HUDEP-2 (cell line): ENCODE measurements around the gene MRPL24.

Experiments used
- DNase-seq, 76 experiments: peaks; one replicate each; lab custom pipeline; 2025; ENCODE audit not compliant: unreplicated experiment in 76 of 76; lab: John Stamatoyannopoulos, UW

Gene MRPL24

GRCh38 chr1:156714830-156715229 is 26.1 kb downstream of the MRPL24 start:
- DNase-seq: no peak

- no peak for DNase-seq
Observed at GRCh38 chr1:156712626-156713025, 28.3 kb downstream of the MRPL24 start.

GRCh38 chr1:156711011-156711817 is 29.7 kb downstream of the MRPL24 start:
- DNase-seq: no peak

- DNase-seq: no peak
Observed at GRCh38 chr1:156709757-156710489, 31.0 kb downstream of the MRPL24 start.

- no peak for DNase-seq
Observed at GRCh38 chr1:156709031-156709430, 31.9 kb downstream of the MRPL24 start.

GRCh38 chr1:156708218-156708661 is 32.6 kb downstream of the MRPL24 start:
- DNase-seq: no peak

GRCh38 chr1:156707417-156708217 is 33.3 kb downstream of the MRPL24 start:
- no peak for DNase-seq

- DNase-seq: no peak
Observed at GRCh38 chr1:156706657-156707416, 34.1 kb downstream of the MRPL24 start.

GRCh38 chr1:156705918-156706656 is 34.8 kb downstream of the MRPL24 start:
- DNase-seq: peak in 20 of 76 experiments; percentile 7 to 36 (median 16)

- no peak for DNase-seq
Observed at GRCh38 chr1:156705321-156705917, 35.5 kb downstream of the MRPL24 start, which contains the start of gene CRABP2. Gene CRABP2, minus strand, starts transcription at chr1:156705583. Its CDS starts 137 bp downstream, at chr1:156705446.

GRCh38 chr1:156704930-156705320 is 36.0 kb downstream of the MRPL24 start:
- no peak for DNase-seq

- DNase-seq: no peak
Observed at GRCh38 chr1:156704166-156704711, 36.6 kb downstream of the MRPL24 start.

- DNase-seq: no peak
Observed at GRCh38 chr1:156703741-156704140, 37.1 kb downstream of the MRPL24 start.

- DNase-seq: no peak
Observed at GRCh38 chr1:156703336-156703735, 37.6 kb downstream of the MRPL24 start.

GRCh38 chr1:156700736-156701531 is 40.0 kb downstream of the MRPL24 start:
- no peak for DNase-seq

GRCh38 chr1:156698995-156699394 is 41.9 kb downstream of the MRPL24 start:
- DNase-seq: no peak

GRCh38 chr1:156697481-156697880 is 43.4 kb downstream of the MRPL24 start:
- no peak for DNase-seq

- DNase-seq: no peak
Observed at GRCh38 chr1:156696755-156697154, 44.1 kb downstream of the MRPL24 start.
